Activated CD4-positive, CD25-positive, alpha-beta regulatory T cell treated with anti-CD3 and anti-CD28 coated beads, Interleukin-2, amount 50 U/mL, for 16 hours (primary cell): ENCODE results near the gene MRTFB.

Experiments
- DNase-seq: peaks from one replicate; pipeline ENCODE4 v3.0.0-alpha.2; 2020; ENCODE audit warnings: low read depth, low spot score

The MRTFB gene

GRCh38 chr16:14232106-14232864 lies 161.2 kb downstream of the MRTFB start:
- DNase-seq: no peak

- DNase-seq: no peak
Observed at GRCh38 chr16:14236401-14236800, 165.3 kb downstream of the MRTFB start.

- DNase-seq: no peak
Observed at GRCh38 chr16:14238756-14239155, 167.6 kb downstream of the MRTFB start.

- no peak for DNase-seq
Observed at GRCh38 chr16:14239791-14240190, 168.7 kb downstream of the MRTFB start.

- DNase-seq: no peak
Observed at GRCh38 chr16:14240219-14240843, 169.2 kb downstream of the MRTFB start.

GRCh38 chr16:14240964-14241363 lies 169.8 kb downstream of the MRTFB start:
- DNase-seq: no peak

GRCh38 chr16:14241631-14242030 lies 170.5 kb downstream of the MRTFB start:
- DNase-seq: no peak

GRCh38 chr16:14242769-14243168 lies 171.7 kb downstream of the MRTFB start:
- no peak for DNase-seq

- DNase-seq: no peak
Observed at GRCh38 chr16:14244196-14245010, 173.3 kb downstream of the MRTFB start.

GRCh38 chr16:14248791-14249190 lies 177.7 kb downstream of the MRTFB start:
- no peak for DNase-seq

- DNase-seq: peak; percentile 28
Observed at GRCh38 chr16:14249291-14250032, 178.3 kb downstream of the MRTFB start.

GRCh38 chr16:14251419-14251818 lies 180.3 kb downstream of the MRTFB start:
- DNase-seq: no peak

- DNase-seq: no peak
Observed at GRCh38 chr16:14252860-14253259, 181.7 kb downstream of the MRTFB start.

GRCh38 chr16:14263011-14263410 lies 191.9 kb downstream of the MRTFB start:
- no peak for DNase-seq

- no peak for DNase-seq
Observed at GRCh38 chr16:14263769-14264168, 192.7 kb downstream of the MRTFB start.

GRCh38 chr16:14264327-14264943 lies 193.3 kb downstream of the MRTFB start:
- DNase-seq: no peak

GRCh38 chr16:14268073-14268472 lies 197.0 kb downstream of the MRTFB start:
- no peak for DNase-seq

- DNase-seq: no peak
Observed at GRCh38 chr16:14275934-14276333, 204.8 kb downstream of the MRTFB start.

- DNase-seq: no peak
Observed at GRCh38 chr16:14278749-14279148, 207.6 kb downstream of the MRTFB start.

GRCh38 chr16:14280541-14280940 lies 209.4 kb downstream of the MRTFB start:
- no peak for DNase-seq

- no peak for DNase-seq
Observed at GRCh38 chr16:14283786-14284185, 212.7 kb downstream of the MRTFB start.
